ENCODE measurements around the gene ADAMTSL1.

- no peak for TF ChIP-seq CTCF (conservative IDR thresholded peaks at IDR 0.05; ENCODE audit: low read length)
- TF ChIP-seq EZH2phosphoT487 (IDR thresholded peaks at IDR 0.05; ENCODE audit: borderline replicate concordance, low read depth, low read length) = no peak
Observed at GRCh38 chr9:18923167-18923566, 449.2 kb downstream of the ADAMTSL1 start.
